Lower lobe of right lung (tissue), 2 donors: Measurements from ENCODE around the gene SMAD9. TPM values are rescaled to one million over a fixed set of nuclear protein-coding genes. Genes with fewer than 3 reads are reported as not detected.

Source experiments
- ATAC-seq, 2 donors: fragments of 200-7000 bp; cut with Tn5 transposase; one replicate each; pipeline ENCODE4 v1.9.1; 2020 to 2022; ENCODE audit warnings: mild to moderate bottlenecking in 2 of 2, moderate library complexity in 2 of 2
- DNase-seq: peaks from one replicate; pipeline ENCODE4 v3.0.0-alpha.2; 2020
- H3K27ac ChIP-seq: fragments of 200-600 bp; one replicate; pipeline ENCODE4 v1.8.0; 2022
- H3K27me3 ChIP-seq: fragments of 200-600 bp; one replicate; pipeline ENCODE4 v1.8.0; 2022; ENCODE audit warnings: low read depth
- H3K36me3 ChIP-seq: fragments of 200-600 bp; one replicate; pipeline ENCODE4 v1.8.0; 2022; ENCODE audit warnings: mild to moderate bottlenecking
- H3K4me1 ChIP-seq: fragments of 200-600 bp; one replicate; pipeline ENCODE4 v1.8.0; 2022
- H3K4me3 ChIP-seq: fragments of 200-600 bp; one replicate; pipeline ENCODE4 v1.8.0; 2022; ENCODE audit warnings: mild to moderate bottlenecking
- H3K9me3 ChIP-seq: fragments of 200-600 bp; one replicate; pipeline ENCODE4 v1.8.0; 2022
- intact Hi-C: fragments of 100-400 bp; cut with DNase I; formaldehyde crosslinking; loops from one replicate; pipeline ENCODE4 v1.11.0; 2022
- long read RNA-seq: library from polyadenylated mRNA; unstranded; transcript quantifications from one replicate; pipeline ENCODE4 v2.0.0, GENCODE V29; 2021
- total RNA-seq: library from RNA; stranded (reverse); fragmentation: NEBNext Ultra II Directional; extraction: Animal tissue kit (Norgen Biotek cat#: 25700); gene quantifications from one replicate; pipeline ENCODE4 v1.2.1, GENCODE V29; 2021
- TF ChIP-seq, protein P1 (sequence below): fragments of 200-600 bp; IDR thresholded peaks from one replicate; pipeline ENCODE4 v1.8.0; 2022; ENCODE audit warnings: antibody characterized with exemption, mild to moderate bottlenecking
- donor health status: DM: no; HTN: yes; CAD: no; lungs with severe emphysema.

Gene SMAD9
- total RNA-seq: 17.6 TPM
- long read RNA-seq, full-length matches to known transcripts: 8 of 24 reads
- long read RNA-seq, partial matches to known transcripts: 0 of 24 reads
- long read RNA-seq, other reads (novel, unspliced or antisense): 16 of 24 reads

GRCh38 chr13:36919833-36920615 lies at the start of gene SMAD9:
Gene SMAD9 (minus strand): TSS chr13:36920238. CDS start chr13:36879689, 40,549 bp downstream.
- H3K36me3 ChIP-seq: no peaks in the 10 kb centered on the region
- H3K9me3 ChIP-seq: no peaks in the 10 kb centered on the region
- DNase-seq: peak; percentile 85
- H3K27me3 ChIP-seq: peaks cover 5% of the 10 kb centered on the region
- peak within 1 kb of the TSS; percentile 62 for H3K4me3 ChIP-seq
- intact Hi-C loops: no loop called here
- TF ChIP-seq, protein P1, sequence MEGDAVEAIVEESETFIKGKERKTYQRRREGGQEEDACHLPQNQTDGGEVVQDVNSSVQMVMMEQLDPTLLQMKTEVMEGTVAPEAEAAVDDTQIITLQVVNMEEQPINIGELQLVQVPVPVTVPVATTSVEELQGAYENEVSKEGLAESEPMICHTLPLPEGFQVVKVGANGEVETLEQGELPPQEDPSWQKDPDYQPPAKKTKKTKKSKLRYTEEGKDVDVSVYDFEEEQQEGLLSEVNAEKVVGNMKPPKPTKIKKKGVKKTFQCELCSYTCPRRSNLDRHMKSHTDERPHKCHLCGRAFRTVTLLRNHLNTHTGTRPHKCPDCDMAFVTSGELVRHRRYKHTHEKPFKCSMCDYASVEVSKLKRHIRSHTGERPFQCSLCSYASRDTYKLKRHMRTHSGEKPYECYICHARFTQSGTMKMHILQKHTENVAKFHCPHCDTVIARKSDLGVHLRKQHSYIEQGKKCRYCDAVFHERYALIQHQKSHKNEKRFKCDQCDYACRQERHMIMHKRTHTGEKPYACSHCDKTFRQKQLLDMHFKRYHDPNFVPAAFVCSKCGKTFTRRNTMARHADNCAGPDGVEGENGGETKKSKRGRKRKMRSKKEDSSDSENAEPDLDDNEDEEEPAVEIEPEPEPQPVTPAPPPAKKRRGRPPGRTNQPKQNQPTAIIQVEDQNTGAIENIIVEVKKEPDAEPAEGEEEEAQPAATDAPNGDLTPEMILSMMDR: no peak
- peak within 1 kb of the TSS; percentile 72 for H3K27ac ChIP-seq
- ATAC-seq: peak; percentile 79 to 83
- H3K4me1 ChIP-seq: peaks cover 7% of the 10 kb centered on the region

DNA sequence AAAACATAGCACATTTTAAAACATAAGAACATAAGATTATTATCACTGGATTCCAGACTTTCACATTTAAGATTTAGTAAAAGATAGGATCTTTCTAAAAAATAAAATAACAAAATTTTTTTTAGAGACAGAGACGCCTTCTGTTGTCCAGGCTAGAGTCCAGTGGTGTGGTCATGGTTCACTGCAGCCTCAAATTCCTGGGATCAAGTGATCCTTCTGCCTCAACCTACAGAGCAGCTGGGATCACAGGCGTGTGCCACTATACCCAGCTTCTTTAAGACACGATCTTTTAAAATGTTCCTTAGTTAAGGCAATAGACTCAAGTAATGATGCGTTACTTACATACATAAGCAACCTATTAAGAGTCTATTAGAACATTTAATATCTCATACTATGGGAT lies 46.4 kb upstream of the SMAD9 start:
- intact Hi-C loops: no loop called here
- Histone ChIP-seq H3K4me1 (no peaks in the 10 kb centered on the region), H3K9me3 (no peaks in the 10 kb centered on the region), H3K36me3 (peaks cover 98% of the 10 kb centered on the region), H3K27ac (no peak overlapping the region), H3K4me3 (no peak overlapping the region), H3K27me3 (no peaks in the 10 kb centered on the region)
- DNase-seq (no peak), ATAC-seq (no peak)
- TF ChIP-seq, protein P1: no peak

GRCh38 chr13:36965767-36966166 lies 45.7 kb upstream of the SMAD9 start:
- DNase-seq (no peak), ATAC-seq (no peak)
- H3K4me3 ChIP-seq: no peak overlapping the region
- H3K9me3 ChIP-seq: no peaks in the 10 kb centered on the region
- intact Hi-C loops: no loop called here
- no peaks in the 10 kb centered on the region for H3K4me1 ChIP-seq
- H3K27ac ChIP-seq: no peak overlapping the region
- no peaks in the 10 kb centered on the region for H3K27me3 ChIP-seq
- TF ChIP-seq, protein P1: no peak
- H3K36me3 ChIP-seq: peaks cover 98% of the 10 kb centered on the region

DNA sequence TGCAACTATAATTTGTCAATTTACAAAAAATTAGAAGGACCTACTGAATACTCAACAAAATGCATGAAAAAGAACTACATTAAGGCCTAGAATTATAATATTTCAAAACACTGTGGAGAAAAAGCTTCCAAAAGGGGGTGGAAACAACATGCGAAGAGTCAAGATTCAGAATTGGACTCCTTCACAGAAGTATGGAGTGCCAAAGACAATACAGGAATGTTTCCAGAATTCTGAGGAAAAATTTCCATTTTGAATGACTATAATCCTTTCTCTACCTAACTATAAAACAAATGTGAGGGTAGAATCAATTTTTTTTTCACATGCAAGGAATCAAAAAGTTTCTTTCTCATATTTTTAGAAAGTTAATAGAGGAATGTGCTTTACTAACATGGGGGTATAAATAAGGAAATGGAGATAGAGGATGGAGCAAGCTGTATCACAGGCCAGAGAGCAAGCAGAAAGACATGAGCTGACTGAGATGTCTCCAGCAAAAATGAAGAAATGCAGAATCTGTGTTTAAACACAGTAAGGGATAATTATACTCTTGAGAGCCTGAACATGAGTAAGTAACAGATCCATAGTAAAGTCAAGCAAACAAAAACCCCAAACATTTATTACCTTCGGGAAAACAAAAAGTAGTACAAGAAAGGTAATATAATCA lies 39.5 kb upstream of the SMAD9 start:
- Histone ChIP-seq H3K27me3 (no peaks in the 10 kb centered on the region), H3K4me3 (no peak overlapping the region), H3K27ac (no peak overlapping the region), H3K36me3 (peaks cover 54% of the 10 kb centered on the region), H3K9me3 (no peaks in the 10 kb centered on the region), H3K4me1 (no peaks in the 10 kb centered on the region)
- no peak for DNase-seq
- TF ChIP-seq, protein P1: no peak
- no peak for ATAC-seq
- intact Hi-C loops: no loop called here

- no peaks in the 10 kb centered on the region for H3K9me3 ChIP-seq
- DNase-seq (no peak), ATAC-seq (no peak)
- H3K4me1 ChIP-seq: no peaks in the 10 kb centered on the region
- no peaks in the 10 kb centered on the region for H3K27me3 ChIP-seq
- intact Hi-C loops: no loop called here
- no peak overlapping the region for H3K27ac ChIP-seq
- no peak overlapping the region for H3K4me3 ChIP-seq
- H3K36me3 ChIP-seq: peaks cover 44% of the 10 kb centered on the region
- TF ChIP-seq, protein P1: no peak
Observed at GRCh38 chr13:36954542-36954941, 34.5 kb upstream of the SMAD9 start.
